ENCODE measurements around the gene PPP1R7.

Gene PPP1R7

GRCh38 chr2:241198381-241199279 is 48.4 kb downstream of the PPP1R7 start:
- no peak for DNase-seq

- DNase-seq, result no peak
Observed at GRCh38 chr2:241199286-241199685, 49.0 kb downstream of the PPP1R7 start.

- DNase-seq, result no peak
Observed at GRCh38 chr2:241199897-241200821, 49.9 kb downstream of the PPP1R7 start.

- DNase-seq, result no peak
Observed at GRCh38 chr2:241200822-241201395, 50.6 kb downstream of the PPP1R7 start.

- DNase-seq, result no peak
Observed at GRCh38 chr2:241201445-241202267, 51.4 kb downstream of the PPP1R7 start.

- DNase-seq, result no peak
Observed at GRCh38 chr2:241202268-241202585, 52.0 kb downstream of the PPP1R7 start.

GRCh38 chr2:241202681-241203080 is 52.4 kb downstream of the PPP1R7 start:
- DNase-seq, result no peak

GRCh38 chr2:241203218-241204009 is 53.1 kb downstream of the PPP1R7 start:
- no peak for DNase-seq

- DNase-seq, result no peak
Observed at GRCh38 chr2:241204010-241204384, 53.7 kb downstream of the PPP1R7 start.

- no peak for DNase-seq
Observed at GRCh38 chr2:241204490-241204889, 54.2 kb downstream of the PPP1R7 start.

GRCh38 chr2:241205086-241205485 is 54.8 kb downstream of the PPP1R7 start:
- DNase-seq, result no peak

- DNase-seq, result no peak
Observed at GRCh38 chr2:241207151-241207550, 56.9 kb downstream of the PPP1R7 start.

GRCh38 chr2:241207641-241208040 is 57.4 kb downstream of the PPP1R7 start:
- DNase-seq, result no peak

GRCh38 chr2:241208058-241208457 is 57.8 kb downstream of the PPP1R7 start:
- DNase-seq, result no peak

- DNase-seq, result no peak
Observed at GRCh38 chr2:241209271-241209670, 59.0 kb downstream of the PPP1R7 start.

GRCh38 chr2:241211276-241211675 is 61.0 kb downstream of the PPP1R7 start:
- DNase-seq, result no peak

- no peak for DNase-seq
Observed at GRCh38 chr2:241213041-241213440, 62.8 kb downstream of the PPP1R7 start.

GRCh38 chr2:241213567-241213966 is 63.3 kb downstream of the PPP1R7 start:
- DNase-seq, result no peak

GRCh38 chr2:241214209-241214608 is 63.9 kb downstream of the PPP1R7 start:
- DNase-seq, result no peak

- DNase-seq, result no peak
Observed at GRCh38 chr2:241214766-241215165, 64.5 kb downstream of the PPP1R7 start.

- no peak for DNase-seq
Observed at GRCh38 chr2:241215421-241215820, 65.2 kb downstream of the PPP1R7 start.
